ENCODE results near the gene MTTP.

DNA sequence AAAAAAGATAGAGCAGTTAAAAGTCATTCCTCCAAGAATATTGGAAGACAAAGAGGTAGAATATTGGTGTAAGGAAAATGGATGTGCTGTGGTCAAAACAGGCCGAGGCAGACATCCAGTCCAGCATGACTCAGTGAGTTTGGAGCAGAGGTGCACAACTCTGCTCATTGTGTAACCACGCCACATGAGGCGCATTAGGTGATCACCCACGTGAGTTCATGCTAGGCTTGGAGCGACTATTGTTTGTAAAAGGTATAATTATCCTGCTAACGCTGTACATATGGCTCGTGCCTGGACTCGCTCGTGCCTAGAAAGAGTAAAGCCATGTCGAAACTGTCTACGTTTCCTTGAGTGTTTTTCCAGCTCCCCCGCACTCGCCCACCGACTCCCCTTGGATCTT, 59.1 kb downstream of the MTTP start:
- TF ChIP-seq POLR2AphosphoS5 (IDR thresholded peaks at IDR 0.05; ENCODE audit: insufficient read depth in 1 of 2, low read depth in 1 of 2) (peak in 1 of 2 donors; percentile 33), POLR2A (IDR thresholded peaks at IDR 0.05) (no peak)
